K562 (cell line): ENCODE results near the gene PLXDC1. TPM values are rescaled to one million over a fixed set of nuclear protein-coding genes. Genes with fewer than 3 reads are reported as not detected.

Experiments
- COPS2 ChIP-seq: fragments of 450-650 bp; conservative IDR thresholded peaks from 2 replicates; pipeline ENCODE4 v1.6.1; 2016; ENCODE audit warnings: mild to moderate bottlenecking, moderate library complexity
- DNMT1 ChIP-seq: fragments of 450-650 bp; IDR thresholded peaks from 2 replicates; pipeline ENCODE4 v1.6.1; 2016; ENCODE audit warnings: antibody characterized with exemption, mild to moderate bottlenecking
- L3MBTL2 ChIP-seq: fragments of 450-650 bp; IDR thresholded peaks from 2 replicates; pipeline ENCODE4 v1.6.1; 2016; ENCODE audit warnings: mild to moderate bottlenecking, moderate library complexity
- MAX ChIP-seq: sonication (generic); formaldehyde crosslinking; IDR thresholded peaks from 2 replicates; pipeline ENCODE4 v1.9.0; 2022; ENCODE audit warnings: mild to moderate bottlenecking, missing genetic modification reagents
- MYNN ChIP-seq, 2 experiments: sonication (generic); formaldehyde crosslinking in 1 of 2; IDR thresholded peaks; 2 replicates each; pipeline versions ENCODE4 v1.5.0 to v1.6.1; 2016 to 2020; ENCODE audit warnings: antibody characterized with exemption in 1 of 2, missing genetic modification reagents in 1 of 2
- SRSF9 ChIP-seq: fragments of 200-400 bp; formaldehyde crosslinking; IDR thresholded peaks from 2 replicates; pipeline ENCODE4 v1.6.1; 2017; ENCODE audit warnings: low read depth, low read length, borderline replicate concordance
- TEAD4 ChIP-seq, 2 experiments: sonication (generic) in 1 of 2; formaldehyde crosslinking in 1 of 2; IDR thresholded peaks; 2 replicates each; pipeline versions ENCODE4 v1.6.1 to v1.8.0; 2012 to 2022; ENCODE audit warnings: borderline replicate concordance in 1 of 2, inconsistent platforms in 1 of 2, low read length in 1 of 2, mild to moderate bottlenecking in 1 of 2, missing genetic modification reagents in 1 of 2
- ZBTB11 ChIP-seq, 3 experiments: fragments of 200-800 bp in 1 of 3; fragments of 250-450 bp in 1 of 3; fragments of 450-650 bp in 1 of 3; sonication (Bioruptor Pico) in 1 of 3; sonication (Bioruptor generic) in 1 of 3; formaldehyde crosslinking in 1 of 3; IDR thresholded peaks; 2 replicates each; pipeline versions ENCODE4 v1.6.1 to v1.8.0; 2016 to 2022; ENCODE audit warnings: mild to moderate bottlenecking in 2 of 3, missing genetic modification characterization in 2 of 3, missing compliant biosample characterization in 1 of 3, moderate library complexity in 1 of 3
- ZBTB12 ChIP-seq: fragments of 250-450 bp; sonication (Bioruptor Pico); IDR thresholded peaks from 2 replicates; pipeline ENCODE4 v1.4.0; 2020
- ZNF449 ChIP-seq: fragments of 250-450 bp; sonication (Bioruptor Pico); IDR thresholded peaks from 2 replicates; pipeline ENCODE4 v1.8.0; 2022; ENCODE audit warnings: moderate library complexity, mild to moderate bottlenecking, inconsistent platforms
- ZNF592 ChIP-seq: fragments of 450-650 bp; IDR thresholded peaks from 2 replicates; pipeline ENCODE4 v1.6.1; 2017; ENCODE audit warnings: antibody characterized with exemption, mild to moderate bottlenecking
- ZNF639 ChIP-seq, 2 experiments: fragments of 200-800 bp in 1 of 2; sonication (Bioruptor generic) in 1 of 2; sonication (generic) in 1 of 2; formaldehyde crosslinking in 1 of 2; IDR thresholded peaks in 1 of 2; conservative IDR thresholded peaks in 1 of 2; 2 replicates each; pipeline versions ENCODE4 v1.5.0 to v1.6.1; 2016 to 2020; ENCODE audit warnings: missing compliant biosample characterization in 1 of 2, missing genetic modification characterization in 1 of 2, missing genetic modification reagents in 1 of 2
- polyA plus RNA-seq, 8 experiments: library from polyadenylated mRNA; depleted of rRNA in 4 of 8; stranded (reverse) in 5 of 8; unstranded in 3 of 8; fragments of >200 nt; fragmentation: Nextera tagmentation in 2 of 8; fragmentation: Illumina TruSeq in 1 of 8; extraction: Ambion mirVana in 2 of 8; extraction: Trizol in 1 of 8; gene quantifications; 2 replicates each; pipeline versions ENCODE4 v1.2.1 to v1.2.3, GENCODE V29; 2011 to 2014; ENCODE audit warnings: inconsistent platforms in 1 of 8, missing spikeins in 1 of 8
- total RNA-seq, 7 experiments: library from RNA; depleted of rRNA in 6 of 7; stranded (reverse); fragments of >200 nt in 6 of 7; fragmentation: Illumina TruSeq in 2 of 7; extraction: Trizol in 2 of 7; gene quantifications; 2 replicates each; pipeline versions ENCODE4 v1.2.1 to v1.2.3, GENCODE V29; 2011 to 2021; ENCODE audit warnings: low replicate concordance in 1 of 7

PLXDC1 gene
- total and polyA plus RNA-seq, 9 of the 15 experiments (the other 6 are each of a cell fraction or from before 2014, with no cell fraction given), result not detected

- peak in 1 of 2 experiments; percentile 68; a peak in 1 of 4 replicates for TF ChIP-seq ZNF639 (CRISPR knock-in tag; conservative IDR thresholded peaks at IDR 0.05 in 1 of 2, IDR thresholded peaks at IDR 0.05 in 1 of 2)
- 0 out of 2 replicates have a peak, but pooled peaks have one; percentile 46 for TF ChIP-seq L3MBTL2
- TF ChIP-seq DNMT1, result no peak
- TF ChIP-seq ZBTB11 (CRISPR knock-in tag; IDR thresholded peaks at IDR 0.05), result no peak
- no peak for TF ChIP-seq ZNF449 (CRISPR knock-in tag)
- TF ChIP-seq ZNF592, result peak; percentile 63
- no peak for TF ChIP-seq COPS2
- TF ChIP-seq ZBTB12 (CRISPR knock-in tag), result no peak
- no peak for TF ChIP-seq TEAD4 (IDR thresholded peaks at IDR 0.05; ENCODE audit: low read length)
- no peak for TF ChIP-seq TEAD4 (CRISPR knock-in tag; IDR thresholded peaks at IDR 0.05; ENCODE audit: borderline replicate concordance)
- TF ChIP-seq MAX (CRISPR knock-in tag), result no peak
- no peak for TF ChIP-seq MYNN (IDR thresholded peaks at IDR 0.05)
- TF ChIP-seq MYNN (CRISPR knock-in tag; IDR thresholded peaks at IDR 0.05), result no peak
- TF ChIP-seq SRSF9, result no peak
Observed at GRCh38 chr17:39014795-39015545, 136.5 kb downstream of the PLXDC1 start (continued).
